ENCODE data around the gene TM4SF4.

TM4SF4 gene

GRCh38 chr3:149547954-149548668 lies 73.6 kb downstream of the TM4SF4 start:
- DNase-seq (ENCODE audit: low read depth in 2 of 3, low spot score in 2 of 3), result no peak

- no peak for DNase-seq (ENCODE audit: low read depth in 2 of 3, low spot score in 2 of 3)
Observed at GRCh38 chr3:149548669-149549065, 74.2 kb downstream of the TM4SF4 start.

- DNase-seq (ENCODE audit: low read depth in 2 of 3, low spot score in 2 of 3), result no peak
Observed at GRCh38 chr3:149551500-149551899, 77.0 kb downstream of the TM4SF4 start.

- DNase-seq (ENCODE audit: low read depth in 2 of 3, low spot score in 2 of 3), result no peak
Observed at GRCh38 chr3:149552700-149553099, 78.2 kb downstream of the TM4SF4 start.

All from activated CD8-positive, alpha-beta memory T cell treated with anti-CD3 and anti-CD28 coated beads for 48 hours (primary cell).